CD4-positive, CD25-positive, alpha-beta regulatory T cell (primary cell): Measurements from ENCODE around the gene TMEM119. TPM values are rescaled to one million over a fixed set of nuclear protein-coding genes. Genes with fewer than 3 reads are reported as not detected.

Experiments
- ATAC-seq, 2 donors: fragments of 150-1000 bp; cut with Tn5 transposase; one replicate each; pipeline ENCODE4 v1.10.0; 2021; ENCODE audit warnings: low read depth in 2 of 2, moderate number of reproducible peaks in 2 of 2, moderate library complexity in 1 of 2
- DNase-seq, 3 donors: peaks; one replicate each; pipeline versions ENCODE4 v3.0.0 to v3.0.0-alpha.2; 2012 to 2022; ENCODE audit warnings: mixed read lengths in 1 of 3
- H3K27ac ChIP-seq: one replicate; pipeline ENCODE4 v1.7.0; 2013; ENCODE audit warnings: mild to moderate bottlenecking, low read length; ENCODE audit not compliant: insufficient read depth, poor library complexity, severe bottlenecking
- H3K27me3 ChIP-seq: one replicate; pipeline ENCODE4 v1.7.0; 2013; ENCODE audit warnings: low read length; ENCODE audit not compliant: control insufficient read depth, insufficient read depth
- H3K36me3 ChIP-seq: one replicate; pipeline ENCODE4 v1.7.0; 2013; ENCODE audit warnings: mild to moderate bottlenecking, low read length, moderate library complexity; ENCODE audit not compliant: control insufficient read depth, insufficient read depth
- H3K4me1 ChIP-seq: 2 replicates; pipeline ENCODE4 v1.7.0; 2013; ENCODE audit warnings: mild to moderate bottlenecking, low read length; ENCODE audit not compliant: insufficient read depth, control insufficient read depth, poor library complexity, severe bottlenecking
- H3K4me3 ChIP-seq: one replicate; pipeline ENCODE4 v1.7.0; 2013; ENCODE audit warnings: low read depth, mild to moderate bottlenecking, low read length, moderate library complexity
- H3K9me3 ChIP-seq, 2 experiments: 1 replicate in 1 of 2; 2 replicates in 1 of 2; pipeline ENCODE4 v1.7.0; 2013; ENCODE audit warnings: low read length in 2 of 2, mild to moderate bottlenecking in 1 of 2, moderate library complexity in 1 of 2; ENCODE audit not compliant: control insufficient read depth in 2 of 2
- H3K27ac Mint-ChIP-seq, 3 donors: one replicate each; pipeline ENCODE4 v1.8.0; 2020 to 2022; ENCODE audit warnings: mild to moderate bottlenecking in 3 of 3, mixed read lengths in 3 of 3, moderate library complexity in 2 of 3
- H3K27me3 Mint-ChIP-seq: one replicate; pipeline ENCODE4 v1.8.0; 2022; ENCODE audit warnings: mild to moderate bottlenecking, mixed read lengths
- H3K36me3 Mint-ChIP-seq: one replicate; pipeline ENCODE4 v1.8.0; 2020; ENCODE audit warnings: mixed read lengths
- H3K4me1 Mint-ChIP-seq, 4 donors: one replicate each; pipeline ENCODE4 v1.8.0; 2020 to 2022; ENCODE audit warnings: mixed read lengths in 4 of 4, mild to moderate bottlenecking in 1 of 4
- H3K4me3 Mint-ChIP-seq, 4 donors: one replicate each; pipeline ENCODE4 v1.8.0; 2020 to 2022; ENCODE audit warnings: mild to moderate bottlenecking in 4 of 4, mixed read lengths in 4 of 4, moderate library complexity in 3 of 4
- H3K9me3 Mint-ChIP-seq, 7 donors: one replicate each; pipeline ENCODE4 v1.8.0; 2020 to 2022; ENCODE audit warnings: mixed read lengths in 7 of 7, mild to moderate bottlenecking in 3 of 7, moderate library complexity in 2 of 7
- polyA plus RNA-seq, 4 donors: library from polyadenylated mRNA; unstranded; fragments of 300-500 nt; fragmentation: Illumina TruSeq; gene quantifications; one replicate each; pipeline ENCODE4 v1.2.3, GENCODE V29; 2021
- total RNA-seq: library from RNA; stranded (reverse); gene quantifications from one replicate; pipeline ENCODE4 v1.2.3, GENCODE V29; 2022

Gene TMEM119
- total and polyA plus RNA-seq, 5 donors from 2014 or later, result 0.90 to 5.9 (median 2.5) TPM; not detected in 1

GRCh38 chr12:108611884-108612415, 14.1 kb upstream of the TMEM119 start:
- no peaks in the 10 kb centered on the region for H3K27me3 Mint-ChIP-seq
- Histone ChIP-seq H3K27me3 (no peaks in the 10 kb centered on the region), H3K9me3 (peaks cover 2 to 6% of the 10 kb centered on the region in 2 experiments), H3K27ac (no peak overlapping the region), H3K4me3 (no peak overlapping the region), H3K4me1 (peaks cover 8% of the 10 kb centered on the region), H3K36me3 (peaks cover 5% of the 10 kb centered on the region)
- H3K36me3 Mint-ChIP-seq, result peaks cover 9% of the 10 kb centered on the region
- DNase-seq, result peak; percentile 32 to 68 (median 50)
- peak; percentile 27 to 33 for ATAC-seq
- H3K9me3 Mint-ChIP-seq, result peaks cover 0 to 10% (median 0%) of the 10 kb centered on the region in 7 donors
- H3K27ac Mint-ChIP-seq, result peak overlapping the region; percentile 60 to 75 (median 70)
- H3K4me3 Mint-ChIP-seq, result no peak overlapping the region
- H3K4me1 Mint-ChIP-seq, result peaks cover 4 to 30% (median 20%) of the 10 kb centered on the region in 4 donors

GRCh38 chr12:108610856-108611605, 13.1 kb upstream of the TMEM119 start:
- no peak overlapping the region for H3K4me3 Mint-ChIP-seq
- H3K27ac Mint-ChIP-seq, result no peak overlapping the region
- H3K27me3 Mint-ChIP-seq, result no peaks in the 10 kb centered on the region
- DNase-seq, result no peak
- H3K36me3 Mint-ChIP-seq, result no peaks in the 10 kb centered on the region
- H3K9me3 Mint-ChIP-seq, result peaks cover 0 to 5% (median 0%) of the 10 kb centered on the region in 7 donors
- H3K36me3 ChIP-seq, result peaks cover 2% of the 10 kb centered on the region
- no peaks in the 10 kb centered on the region for H3K27me3 ChIP-seq
- peaks cover 2 to 5% of the 10 kb centered on the region in 2 experiments for H3K9me3 ChIP-seq
- no peak overlapping the region for H3K4me3 ChIP-seq
- no peak for ATAC-seq
- H3K4me1 ChIP-seq, result no peaks in the 10 kb centered on the region
- H3K4me1 Mint-ChIP-seq, result peaks cover 0 to 21% (median 12%) of the 10 kb centered on the region in 4 donors
- no peak overlapping the region for H3K27ac ChIP-seq

- Histone ChIP-seq H3K4me1 (no peaks in the 10 kb centered on the region), H3K27ac (no peak overlapping the region), H3K27me3 (no peaks in the 10 kb centered on the region), H3K9me3 (no peaks in the 10 kb centered on the region), H3K36me3 (no peaks in the 10 kb centered on the region), H3K4me3 (no peak overlapping the region)
- no peak overlapping the region for H3K4me3 Mint-ChIP-seq
- H3K4me1 Mint-ChIP-seq, result peaks cover 0 to 15% (median 10%) of the 10 kb centered on the region in 4 donors
- no peaks in the 10 kb centered on the region for H3K27me3 Mint-ChIP-seq
- peaks cover 0 to 1% (median 0%) of the 10 kb centered on the region in 7 donors for H3K9me3 Mint-ChIP-seq
- H3K36me3 Mint-ChIP-seq, result no peaks in the 10 kb centered on the region
- DNase-seq, result no peak
- no peak for ATAC-seq
- H3K27ac Mint-ChIP-seq, result peak overlapping the region in 1 of 3 donors; percentile 54
Measured at GRCh38 chr12:108610336-108610815, 12.5 kb upstream of the TMEM119 start.

DNA sequence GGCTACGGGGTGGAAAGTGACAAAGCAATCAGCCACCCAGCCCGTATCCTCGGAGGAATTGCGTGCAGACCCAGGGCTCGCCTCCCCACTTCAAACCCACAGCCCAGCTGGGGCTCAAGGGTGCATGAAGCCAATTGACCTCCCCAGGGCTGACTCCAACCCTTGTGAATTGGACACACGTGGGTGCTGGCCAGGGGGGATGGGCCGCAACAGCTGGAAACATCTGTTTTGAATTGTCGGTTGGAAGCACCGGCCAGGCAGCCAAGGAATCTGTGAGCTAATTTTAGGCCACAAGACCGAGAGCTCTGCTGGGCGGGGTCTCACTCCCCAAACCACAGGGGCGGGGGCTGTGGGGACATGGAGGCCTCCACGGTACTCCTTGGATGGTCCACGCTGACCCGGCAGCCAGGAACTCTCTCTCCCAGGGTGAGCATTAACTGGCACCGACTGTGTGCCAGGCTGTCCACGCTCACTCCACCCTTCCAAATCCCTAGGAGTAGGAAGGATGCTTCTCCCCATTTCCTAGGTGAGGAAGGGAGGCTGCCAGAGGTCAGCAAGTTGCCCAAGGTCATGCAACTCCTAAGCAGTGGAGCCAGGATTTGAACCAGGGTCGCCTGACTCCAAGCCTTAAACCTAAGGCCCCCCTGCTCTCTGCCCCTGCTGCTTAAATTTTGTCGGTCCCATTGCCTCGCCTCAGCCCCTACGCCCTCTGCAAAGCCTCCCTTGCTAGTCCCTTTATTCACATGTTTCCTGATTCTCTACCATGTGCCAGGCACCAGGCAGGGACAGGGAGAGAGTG, 11.9 kb upstream of the TMEM119 start:
- H3K27me3 ChIP-seq, result no peaks in the 10 kb centered on the region
- H3K36me3 Mint-ChIP-seq, result no peaks in the 10 kb centered on the region
- ATAC-seq (no peak), DNase-seq (no peak)
- no peaks in the 10 kb centered on the region for H3K4me1 ChIP-seq
- H3K27ac ChIP-seq, result no peak overlapping the region
- H3K4me3 ChIP-seq, result no peak overlapping the region
- no peaks in the 10 kb centered on the region for H3K9me3 ChIP-seq
- H3K4me3 Mint-ChIP-seq, result no peak overlapping the region
- H3K9me3 Mint-ChIP-seq, result no peaks in the 10 kb centered on the region
- peak overlapping the region in 1 of 3 donors; percentile 54 for H3K27ac Mint-ChIP-seq
- no peaks in the 10 kb centered on the region for H3K36me3 ChIP-seq
- peaks cover 0 to 14% (median 9%) of the 10 kb centered on the region in 4 donors for H3K4me1 Mint-ChIP-seq
- no peaks in the 10 kb centered on the region for H3K27me3 Mint-ChIP-seq

- DNase-seq, result no peak
- H3K9me3 ChIP-seq, result no peaks in the 10 kb centered on the region
- Mint-ChIP-seq H3K27me3 (no peaks in the 10 kb centered on the region), H3K4me3 (no peak overlapping the region), H3K9me3 (no peaks in the 10 kb centered on the region), H3K27ac (no peak overlapping the region), H3K36me3 (no peaks in the 10 kb centered on the region), H3K4me1 (peaks cover 0 to 10% (median 3%) of the 10 kb centered on the region in 4 donors)
- H3K4me3 ChIP-seq, result no peak overlapping the region
- H3K4me1 ChIP-seq, result no peaks in the 10 kb centered on the region
- ATAC-seq, result no peak
- no peak overlapping the region for H3K27ac ChIP-seq
- no peaks in the 10 kb centered on the region for H3K27me3 ChIP-seq
- H3K36me3 ChIP-seq, result no peaks in the 10 kb centered on the region
Measured at GRCh38 chr12:108608616-108609015, 10.7 kb upstream of the TMEM119 start.

DNA sequence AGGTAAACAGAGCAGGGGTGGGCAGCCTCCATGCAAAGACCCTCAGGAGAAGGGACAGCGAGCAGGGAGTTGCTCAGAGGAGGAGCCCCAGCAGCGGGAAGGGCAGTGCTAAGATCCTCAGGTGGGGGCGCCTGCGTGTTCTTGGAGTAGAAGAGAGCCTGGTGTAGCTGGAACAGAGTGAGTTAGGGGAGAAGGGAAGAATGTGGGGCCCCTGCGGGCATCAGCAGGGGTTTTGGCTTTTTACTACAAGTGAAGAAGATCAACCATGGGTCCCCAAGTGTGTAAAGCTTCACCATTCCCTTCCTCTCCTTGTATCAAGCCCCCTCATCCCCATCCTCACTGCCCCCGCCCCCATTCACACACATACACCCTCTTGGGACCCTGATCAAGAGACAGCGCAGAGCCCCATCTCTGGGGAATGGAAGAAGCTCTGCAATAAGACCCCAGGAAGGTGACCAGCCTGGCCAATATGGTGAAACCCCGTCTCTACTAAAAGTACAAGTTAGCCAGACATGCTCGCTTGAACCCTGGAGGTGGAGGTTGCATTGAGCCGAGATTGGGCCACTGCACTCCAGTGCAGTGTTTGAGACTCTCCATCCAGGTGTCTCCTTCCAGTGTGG, 10.2 kb upstream of the TMEM119 start:
- Histone ChIP-seq H3K27me3 (no peaks in the 10 kb centered on the region), H3K9me3 (no peaks in the 10 kb centered on the region), H3K4me3 (no peak overlapping the region), H3K36me3 (no peaks in the 10 kb centered on the region), H3K4me1 (no peaks in the 10 kb centered on the region), H3K27ac (no peak overlapping the region)
- no peaks in the 10 kb centered on the region for H3K36me3 Mint-ChIP-seq
- ATAC-seq (no peak), DNase-seq (no peak)
- no peak overlapping the region for H3K4me3 Mint-ChIP-seq
- no peaks in the 10 kb centered on the region for H3K27me3 Mint-ChIP-seq
- no peaks in the 10 kb centered on the region for H3K9me3 Mint-ChIP-seq
- peaks cover 0 to 8% (median 2%) of the 10 kb centered on the region in 4 donors for H3K4me1 Mint-ChIP-seq
- H3K27ac Mint-ChIP-seq, result no peak overlapping the region

DNA sequence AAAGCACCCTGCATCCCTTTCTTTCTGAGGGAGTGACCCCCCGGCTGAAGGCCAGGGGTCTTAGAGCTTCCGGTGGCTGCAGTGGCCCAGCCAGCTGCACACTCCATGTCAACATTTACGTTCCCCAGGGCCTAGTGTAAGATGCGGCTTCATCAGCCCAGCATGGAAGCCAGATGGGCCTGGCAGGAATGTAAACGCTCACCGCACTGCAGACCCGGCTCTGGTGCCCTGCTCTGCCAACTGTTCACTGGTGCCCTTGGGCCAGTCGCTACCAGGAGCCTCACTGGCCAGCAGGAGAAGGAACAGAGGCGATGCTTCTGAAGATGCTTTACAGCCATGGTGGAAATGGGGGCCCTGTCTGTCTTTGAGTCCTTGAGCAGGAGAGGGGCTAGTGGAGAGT, 8.6 kb upstream of the TMEM119 start:
- Mint-ChIP-seq H3K9me3 (no peaks in the 10 kb centered on the region), H3K36me3 (no peaks in the 10 kb centered on the region), H3K27ac (no peak overlapping the region), H3K27me3 (no peaks in the 10 kb centered on the region), H3K4me1 (peaks cover 0 to under 1% (median 0%) of the 10 kb centered on the region in 4 donors), H3K4me3 (no peak overlapping the region)
- DNase-seq (no peak), ATAC-seq (no peak)
- H3K9me3 ChIP-seq, result no peaks in the 10 kb centered on the region
- no peak overlapping the region for H3K4me3 ChIP-seq
- H3K27me3 ChIP-seq, result no peaks in the 10 kb centered on the region
- H3K27ac ChIP-seq, result no peak overlapping the region
- H3K4me1 ChIP-seq, result no peaks in the 10 kb centered on the region
- no peaks in the 10 kb centered on the region for H3K36me3 ChIP-seq
